Uterus (tissue), 4 donors: ENCODE results near the gene DND1. TPM values are rescaled to one million over a fixed set of nuclear protein-coding genes. Genes with fewer than 3 reads are reported as not detected.

Source experiments
- DNase-seq, 2 donors: peaks; one replicate each; pipeline ENCODE4 v3.0.0-alpha.2; 2019 to 2020
- H3K27ac ChIP-seq, 2 donors: fragments of 200-600 bp; sonication (generic); 1 replicate in 1 of 2; 2 replicates in 1 of 2; pipeline ENCODE4 v1.5.1; 2016 to 2018
- H3K27me3 ChIP-seq, 2 donors: fragments of 200-600 bp; sonication (generic); one replicate each; pipeline ENCODE4 v1.5.1; 2018 to 2019; ENCODE audit warnings: control low read depth in 1 of 2
- H3K36me3 ChIP-seq, 2 donors: fragments of 200-600 bp; sonication (generic); one replicate each; pipeline ENCODE4 v1.5.1; 2019; ENCODE audit warnings: control low read depth in 1 of 2
- H3K4me1 ChIP-seq, 2 donors: fragments of 200-600 bp; sonication (generic); one replicate each; pipeline ENCODE4 v1.5.1; 2018 to 2019; ENCODE audit warnings: control low read depth in 1 of 2
- H3K4me3 ChIP-seq, 2 donors: fragments of 200-600 bp; sonication (generic); 1 replicate in 1 of 2; 2 replicates in 1 of 2; pipeline ENCODE4 v1.5.1; 2018 to 2019; ENCODE audit warnings: mild to moderate bottlenecking in 1 of 2
- H3K9me3 ChIP-seq, 2 donors: fragments of 200-600 bp; sonication (generic); one replicate each; pipeline ENCODE4 v1.5.1; 2019; ENCODE audit warnings: control low read depth in 1 of 2
- POLR2A ChIP-seq, 2 donors: fragments of 450-650 bp; IDR thresholded peaks; one replicate each; pipeline ENCODE4 v1.6.1; 2016; ENCODE audit warnings: antibody characterized with exemption in 2 of 2, mild to moderate bottlenecking in 1 of 2, moderate library complexity in 1 of 2
- intact Hi-C: fragments of 100-400 bp; cut with DNase I; formaldehyde crosslinking; loops from one replicate; pipeline ENCODE4 v1.15.1; 2023; ENCODE audit warnings: low total_unique reads
- total RNA-seq, 4 donors: library from RNA; depleted of rRNA in 3 of 4; stranded (reverse); fragments of >200 nt in 3 of 4; gene quantifications; one replicate each; pipeline versions ENCODE4 v1.1.0 to v1.2.4, GENCODE V29; 2014 to 2023
- TF ChIP-seq, protein P1 (sequence below), 4 experiments: fragments of 200-600 bp in 2 of 4; fragments of 450-650 bp in 2 of 4; sonication (generic) in 2 of 4; IDR thresholded peaks; one replicate each; pipeline ENCODE4 v1.5.1; 2016 to 2019; ENCODE audit warnings: antibody characterized with exemption in 4 of 4, mild to moderate bottlenecking in 2 of 4, moderate library complexity in 1 of 4
- donor health status: DM: yes; HTN: yes; CAD: no.

Gene DND1
- total RNA-seq, 4 donors from 2014 or later: 0.28 to 2.6 (median 0.92) TPM

DNA sequence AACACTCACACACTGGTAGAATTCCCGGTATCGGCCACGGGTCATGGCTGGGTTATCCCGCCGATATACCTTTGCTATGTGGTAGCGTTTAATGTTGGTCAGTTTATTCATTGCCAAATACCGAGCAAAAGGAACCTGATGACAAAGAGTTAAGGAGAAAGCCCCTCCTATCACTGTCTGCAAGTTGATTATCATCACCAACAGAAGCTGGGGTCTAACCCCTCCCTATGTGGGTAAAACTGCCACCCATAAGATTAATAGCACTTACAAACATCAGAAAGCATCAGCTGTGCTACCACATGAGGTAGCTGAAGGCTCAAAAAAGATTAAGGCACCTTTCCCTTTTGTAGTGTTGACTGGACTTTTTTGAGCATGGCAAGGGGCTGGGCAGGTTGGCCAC, 5.6 kb upstream of the DND1 start:
- TF ChIP-seq POLR2A (IDR thresholded peaks at IDR 0.05): no peak
- TF ChIP-seq, protein P1, sequence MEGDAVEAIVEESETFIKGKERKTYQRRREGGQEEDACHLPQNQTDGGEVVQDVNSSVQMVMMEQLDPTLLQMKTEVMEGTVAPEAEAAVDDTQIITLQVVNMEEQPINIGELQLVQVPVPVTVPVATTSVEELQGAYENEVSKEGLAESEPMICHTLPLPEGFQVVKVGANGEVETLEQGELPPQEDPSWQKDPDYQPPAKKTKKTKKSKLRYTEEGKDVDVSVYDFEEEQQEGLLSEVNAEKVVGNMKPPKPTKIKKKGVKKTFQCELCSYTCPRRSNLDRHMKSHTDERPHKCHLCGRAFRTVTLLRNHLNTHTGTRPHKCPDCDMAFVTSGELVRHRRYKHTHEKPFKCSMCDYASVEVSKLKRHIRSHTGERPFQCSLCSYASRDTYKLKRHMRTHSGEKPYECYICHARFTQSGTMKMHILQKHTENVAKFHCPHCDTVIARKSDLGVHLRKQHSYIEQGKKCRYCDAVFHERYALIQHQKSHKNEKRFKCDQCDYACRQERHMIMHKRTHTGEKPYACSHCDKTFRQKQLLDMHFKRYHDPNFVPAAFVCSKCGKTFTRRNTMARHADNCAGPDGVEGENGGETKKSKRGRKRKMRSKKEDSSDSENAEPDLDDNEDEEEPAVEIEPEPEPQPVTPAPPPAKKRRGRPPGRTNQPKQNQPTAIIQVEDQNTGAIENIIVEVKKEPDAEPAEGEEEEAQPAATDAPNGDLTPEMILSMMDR (IDR thresholded peaks at IDR 0.05): no peak
- Histone ChIP-seq H3K27me3 (no peaks in the 10 kb centered on the region), H3K36me3 (no peaks in the 10 kb centered on the region), H3K9me3 (no peaks in the 10 kb centered on the region), H3K4me1 (no peaks in the 10 kb centered on the region), H3K27ac (no peak overlapping the region), H3K4me3 (no peak overlapping the region)
- intact Hi-C loops: no loop called here
- DNase-seq: no peak

DNA sequence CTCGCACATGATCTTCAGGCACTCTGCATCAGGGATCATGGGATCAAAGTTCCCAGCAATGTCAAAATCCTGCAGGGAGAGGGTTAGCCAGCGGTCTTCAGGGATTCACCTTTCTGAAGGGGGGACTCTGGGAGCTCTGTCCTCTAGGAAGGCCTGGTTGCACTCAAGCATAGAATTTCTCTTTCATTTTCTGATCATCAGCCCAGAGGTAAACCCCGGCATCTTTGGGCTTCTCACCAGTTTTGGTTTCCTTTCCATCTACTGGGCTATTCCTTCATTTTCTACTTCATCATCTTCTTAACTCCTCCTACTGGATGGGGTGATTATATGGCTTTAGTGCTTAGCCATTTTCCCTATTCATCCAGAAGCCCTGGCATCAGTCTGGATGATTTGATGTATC, 4.6 kb upstream of the DND1 start:
- intact Hi-C loops: no loop called here
- no peaks in the 10 kb centered on the region for H3K36me3 ChIP-seq

DNA sequence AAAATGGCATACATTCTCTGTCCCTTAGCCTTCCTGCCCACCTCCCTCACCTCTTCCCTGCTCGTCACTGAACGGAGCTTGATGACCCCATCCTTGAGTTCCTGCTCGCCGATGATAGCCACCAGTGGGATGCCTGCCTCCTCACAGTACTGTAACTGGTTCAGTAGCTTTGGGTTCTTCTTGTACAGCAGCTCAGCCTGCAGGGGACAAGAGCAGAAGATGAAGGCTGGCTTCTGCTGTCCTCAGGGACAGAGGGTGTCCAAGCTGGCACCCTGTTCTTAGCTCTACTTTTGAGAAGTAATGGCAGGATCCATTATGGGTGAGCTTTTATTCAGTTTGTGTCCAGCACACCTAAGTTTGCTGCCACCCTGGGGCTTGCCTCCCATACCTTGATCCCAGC, 1.3 kb upstream of the DND1 start:
- TF ChIP-seq, protein P1 (IDR thresholded peaks at IDR 0.05): no peak
- no peak for TF ChIP-seq POLR2A (IDR thresholded peaks at IDR 0.05)
- H3K36me3 ChIP-seq: no peaks in the 10 kb centered on the region
- no peak overlapping the region for H3K4me3 ChIP-seq
- no peaks in the 10 kb centered on the region for H3K9me3 ChIP-seq
- no peak for DNase-seq
- no peaks in the 10 kb centered on the region for H3K4me1 ChIP-seq
- H3K27me3 ChIP-seq: no peaks in the 10 kb centered on the region
- intact Hi-C loops: no loop called here
- H3K27ac ChIP-seq: no peak overlapping the region

More for the DNA sequence above, 4.6 kb upstream of the DND1 start:
- Histone ChIP-seq H3K4me1 (no peaks in the 10 kb centered on the region), H3K4me3 (no peak overlapping the region), H3K27me3 (no peaks in the 10 kb centered on the region), H3K27ac (no peak overlapping the region), H3K9me3 (no peaks in the 10 kb centered on the region)
- no peak for DNase-seq
- no peak for TF ChIP-seq POLR2A (IDR thresholded peaks at IDR 0.05)
- TF ChIP-seq, protein P1 (IDR thresholded peaks at IDR 0.05): no peak

DNA sequence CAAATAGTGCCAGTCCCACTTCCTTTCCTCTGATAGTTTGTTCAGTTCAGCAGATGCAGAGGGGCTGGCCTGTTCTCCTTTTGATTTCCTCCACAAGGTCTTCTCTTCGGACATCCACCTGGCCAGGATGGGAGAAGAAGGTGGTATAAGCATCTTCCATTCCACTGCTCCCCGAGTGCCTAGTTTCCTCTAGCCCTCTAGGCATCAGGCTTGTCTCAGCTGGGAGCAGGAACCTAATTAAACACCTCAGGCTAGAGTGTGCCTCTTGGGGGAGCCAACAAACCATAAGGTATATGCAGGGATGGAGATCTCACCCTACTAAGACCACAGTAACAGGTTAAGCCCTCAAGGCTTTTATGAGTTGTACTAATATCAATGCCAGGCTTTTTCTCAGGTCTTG, 835 bp upstream of the DND1 start:
- Histone ChIP-seq H3K36me3 (no peaks in the 10 kb centered on the region), H3K4me3 (no peak overlapping the region), H3K9me3 (no peaks in the 10 kb centered on the region), H3K4me1 (no peaks in the 10 kb centered on the region), H3K27me3 (no peaks in the 10 kb centered on the region), H3K27ac (no peak overlapping the region)
- intact Hi-C loops: no loop called here
- DNase-seq: no peak
- TF ChIP-seq, protein P1 (IDR thresholded peaks at IDR 0.05): no peak
- no peak for TF ChIP-seq POLR2A (IDR thresholded peaks at IDR 0.05)

DNA sequence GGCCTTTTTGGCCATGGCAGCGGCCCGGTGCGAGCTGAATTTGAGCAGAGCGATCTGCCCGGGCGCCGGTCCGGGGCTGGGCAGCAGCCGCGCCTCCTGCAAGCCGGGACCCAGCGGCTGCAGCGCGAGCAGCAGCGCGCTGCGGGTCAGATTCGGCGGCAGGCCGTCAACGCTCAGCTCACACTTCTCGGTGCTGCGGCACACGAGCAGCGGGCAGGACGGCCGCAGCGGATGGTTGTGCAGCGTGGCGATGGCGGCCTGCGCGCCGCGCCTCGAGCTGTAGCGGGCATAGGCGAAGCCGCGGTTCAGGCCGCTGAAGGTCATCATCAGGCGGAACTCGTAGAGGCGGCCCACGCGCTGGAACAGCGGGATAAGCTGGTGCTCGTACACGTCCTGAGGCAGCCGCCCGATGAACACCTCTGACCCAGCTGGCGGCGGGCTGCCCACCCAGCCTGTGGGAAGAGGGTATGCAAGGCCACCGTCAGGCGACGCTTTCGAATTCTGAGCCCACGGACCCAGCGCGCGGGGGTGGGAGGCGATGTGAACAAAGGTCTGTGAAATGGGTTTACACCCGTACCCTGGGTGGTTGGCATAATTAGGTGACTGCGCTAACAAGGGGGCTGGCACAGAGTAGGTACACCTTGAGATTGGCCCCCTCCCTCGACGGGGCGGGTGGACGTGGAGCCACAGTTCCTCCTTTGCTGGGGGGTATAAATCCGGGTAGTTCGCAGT, 755 bp downstream of the DND1 start:
- no peaks in the 10 kb centered on the region for H3K4me1 ChIP-seq
- no peak overlapping the region for H3K4me3 ChIP-seq
- intact Hi-C loops: no loop called here
- no peaks in the 10 kb centered on the region for H3K27me3 ChIP-seq
- peak in 1 of 2 donors; percentile 30 for DNase-seq
- no peak overlapping the region for H3K27ac ChIP-seq
- H3K9me3 ChIP-seq: no peaks in the 10 kb centered on the region
- TF ChIP-seq, protein P1 (IDR thresholded peaks at IDR 0.05): no peak
- TF ChIP-seq POLR2A (IDR thresholded peaks at IDR 0.05): no peak
- H3K36me3 ChIP-seq: no peaks in the 10 kb centered on the region
